H1 (cell line): Measurements from ENCODE around the gene SGMS1. TPM values are rescaled to one million over a fixed set of nuclear protein-coding genes. Genes with fewer than 3 reads are reported as not detected.

Experiments
- EZH2 ChIP-seq: fragments of 200-600 bp; sonication (generic); IDR thresholded peaks from 2 replicates; pipeline ENCODE4 v1.7.1; 2012; ENCODE audit warnings: low read depth, mild to moderate bottlenecking, moderate library complexity, low read length, inconsistent platforms; ENCODE audit not compliant: severe bottlenecking
- FOSL1 ChIP-seq: IDR thresholded peaks from 2 replicates; pipeline ENCODE4 v1.6.1; 2011; ENCODE audit warnings: mild to moderate bottlenecking, low read depth, low read length, moderate library complexity; ENCODE audit not compliant: insufficient read depth
- HDAC6 ChIP-seq: IDR thresholded peaks from one replicate; pipeline ENCODE4 v1.7.1; 2012; ENCODE audit warnings: low read depth, mild to moderate bottlenecking, inconsistent platforms, low read length, moderate library complexity
- JUN ChIP-seq: IDR thresholded peaks from 2 replicates; pipeline ENCODE4 v1.6.1; 2011; ENCODE audit warnings: low read depth, mild to moderate bottlenecking, improper control_type of control experiment, low read length
- KDM4A ChIP-seq: IDR thresholded peaks from one replicate; pipeline ENCODE4 v1.7.1; 2012; ENCODE audit warnings: low read depth, mild to moderate bottlenecking, moderate library complexity, low read length, inconsistent platforms; ENCODE audit not compliant: severe bottlenecking
- PHF8 ChIP-seq: fragments of 200-600 bp; sonication (generic); conservative IDR thresholded peaks from 2 replicates; pipeline ENCODE4 v1.7.1; 2012; ENCODE audit warnings: low read depth, mild to moderate bottlenecking, inconsistent platforms, low read length, moderate library complexity
- POLR2A ChIP-seq, 2 experiments: IDR thresholded peaks; 1 replicate in 1 of 2; 2 replicates in 1 of 2; pipeline ENCODE4 v1.6.1; 2011; ENCODE audit warnings: low read depth in 2 of 2, low read length in 2 of 2, mild to moderate bottlenecking in 2 of 2; ENCODE audit errors: control extremely low read depth in 1 of 2
- RNF2 ChIP-seq: fragments of 200-900, 300-1000 bp; sonication (generic); IDR thresholded peaks from 2 replicates; pipeline ENCODE4 v1.7.1; 2016; ENCODE audit warnings: borderline replicate concordance, low read depth, mild to moderate bottlenecking, antibody characterized with exemption, low read length; ENCODE audit not compliant: poor library complexity, severe bottlenecking; ENCODE audit errors: missing control alignments
- SP1 ChIP-seq: IDR thresholded peaks from 2 replicates; pipeline ENCODE4 v1.6.1; 2011; ENCODE audit warnings: low read depth, low read length
- polyA plus RNA-seq, 7 experiments: library from polyadenylated mRNA; depleted of rRNA in 3 of 7; stranded (reverse) in 5 of 7; unstranded in 2 of 7; fragments of >200 nt in 5 of 7; fragments of 200-250 nt in 2 of 7; gene quantifications; 1 replicate in 5 of 7; 2 replicates in 1 of 7; 4 replicates in 1 of 7; pipeline versions ENCODE4 v1.2.1 to v1.2.3, GENCODE V29; 2011 to 2013; ENCODE audit warnings: missing spikeins in 2 of 7, mixed read lengths in 2 of 7
- total RNA-seq: library from RNA; stranded (reverse); fragmentation: NEBNext Ultra II Directional; extraction: Animal tissue kit (Norgen Biotek cat#: 25700); gene quantifications from 2 replicates; pipeline ENCODE4 v1.2.1, GENCODE V29; 2021

The SGMS1 gene
- total and polyA plus RNA-seq, 2 of the 8 experiments (the other 6 are each of a cell fraction or from before 2014, with no cell fraction given) = 6.0 to 15.6 TPM

- TF ChIP-seq HDAC6 (no peak), POLR2A (IDR thresholded peaks at IDR 0.05; ENCODE audit: control extremely low read depth in 1 of 2, low read depth in 2 of 2, low read length in 2 of 2) (no peak), KDM4A (peak; percentile 64), SP1 (no peak), PHF8 (peak; percentile 20; the same call in 1 of the 2 replicates), FOSL1 (no peak), EZH2 (no peak), RNF2 (no peak), JUN (no peak)
- TF ChIP-seq, all 59 proteins: peak for 7
These were observed at the start of gene SGMS1 (continued) for GRCh38 chr10:50623663-50624412.
